IPS-20b (cell line): ENCODE results near the gene CCDC8.

Source experiments
- H3K27ac ChIP-seq: one replicate; pipeline ENCODE4 v1.5.1; 2013; ENCODE audit warnings: low read length
- H3K27me3 ChIP-seq: 2 replicates; pipeline ENCODE4 v1.6.1; 2013; ENCODE audit warnings: mild to moderate bottlenecking, low read length, inconsistent platforms; ENCODE audit not compliant: insufficient read depth
- H3K36me3 ChIP-seq: 2 replicates; pipeline ENCODE4 v1.6.1; 2013; ENCODE audit warnings: low read depth, mild to moderate bottlenecking, inconsistent platforms, low read length, moderate library complexity; ENCODE audit not compliant: insufficient read depth
- H3K4me1 ChIP-seq: 2 replicates; pipeline ENCODE4 v1.6.1; 2013; ENCODE audit warnings: mild to moderate bottlenecking, control low read depth, inconsistent platforms, low read length, moderate library complexity; ENCODE audit not compliant: insufficient read depth
- H3K4me3 ChIP-seq: 2 replicates; pipeline ENCODE4 v1.5.1; 2013; ENCODE audit warnings: mild to moderate bottlenecking, low read length, inconsistent platforms
- H3K9ac ChIP-seq: 2 replicates; pipeline ENCODE4 v1.6.1; 2013; ENCODE audit warnings: low read depth, mild to moderate bottlenecking, inconsistent platforms, low read length, moderate library complexity
- H3K9me3 ChIP-seq: 2 replicates; pipeline ENCODE4 v1.6.1; 2013; ENCODE audit warnings: mild to moderate bottlenecking, low read depth, low read length, inconsistent platforms; ENCODE audit not compliant: insufficient read depth

Gene CCDC8, protein sequence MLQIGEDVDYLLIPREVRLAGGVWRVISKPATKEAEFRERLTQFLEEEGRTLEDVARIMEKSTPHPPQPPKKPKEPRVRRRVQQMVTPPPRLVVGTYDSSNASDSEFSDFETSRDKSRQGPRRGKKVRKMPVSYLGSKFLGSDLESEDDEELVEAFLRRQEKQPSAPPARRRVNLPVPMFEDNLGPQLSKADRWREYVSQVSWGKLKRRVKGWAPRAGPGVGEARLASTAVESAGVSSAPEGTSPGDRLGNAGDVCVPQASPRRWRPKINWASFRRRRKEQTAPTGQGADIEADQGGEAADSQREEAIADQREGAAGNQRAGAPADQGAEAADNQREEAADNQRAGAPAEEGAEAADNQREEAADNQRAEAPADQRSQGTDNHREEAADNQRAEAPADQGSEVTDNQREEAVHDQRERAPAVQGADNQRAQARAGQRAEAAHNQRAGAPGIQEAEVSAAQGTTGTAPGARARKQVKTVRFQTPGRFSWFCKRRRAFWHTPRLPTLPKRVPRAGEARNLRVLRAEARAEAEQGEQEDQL

DNA sequence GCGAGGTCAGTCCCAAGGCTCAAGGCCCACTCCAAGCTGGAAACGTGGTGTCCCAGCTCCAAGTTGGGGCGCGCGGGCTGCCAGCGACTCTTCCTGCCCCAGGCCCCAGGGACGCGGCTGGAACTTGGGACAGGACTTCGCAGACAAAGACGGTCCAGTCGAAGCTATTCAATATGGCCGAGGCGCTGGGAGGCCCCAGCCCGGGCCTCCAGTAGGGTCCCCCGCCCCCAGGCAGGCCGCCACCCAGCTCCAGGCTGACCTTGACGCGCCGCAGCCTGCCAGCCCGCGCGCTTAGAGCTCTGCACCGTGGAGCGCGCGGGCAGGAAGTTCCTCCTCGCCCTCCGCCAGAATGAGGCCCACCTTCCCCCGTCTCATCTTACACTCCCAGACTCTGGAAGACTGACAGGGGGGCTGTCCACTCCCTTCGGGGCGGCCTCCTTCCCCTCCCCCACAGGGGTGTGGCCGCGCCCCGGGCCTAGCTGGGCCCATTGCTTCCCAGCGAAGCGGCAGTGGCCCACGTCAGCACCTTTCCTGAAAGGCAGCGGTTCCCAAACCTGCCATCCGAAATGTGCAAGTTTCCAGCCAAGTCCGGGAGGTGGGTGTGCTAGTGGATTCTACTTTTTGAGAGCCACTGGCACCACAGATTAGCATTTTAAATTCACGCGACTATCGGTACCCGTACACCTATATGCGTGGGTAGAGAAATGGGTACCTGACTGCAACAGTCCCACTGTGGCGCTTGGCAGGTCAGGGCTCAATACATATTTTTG is at the start of gene CCDC8:
CCDC8 (minus strand) TSS at position 303 of the 770 bp plus-strand sequence. CDS start 754 bp downstream, outside the sequence.
- Histone ChIP-seq H3K9me3 (no peaks in the 10 kb centered on the region), H3K36me3 (no peaks in the 10 kb centered on the region), H3K4me1 (no peaks in the 10 kb centered on the region; the same call in 1 of the 2 replicates), H3K9ac (peak within 1 kb of the TSS; percentile 94; the same call in 1 of the 2 replicates), H3K27me3 (peaks cover 35% of the 10 kb centered on the region), H3K27ac (no peak within 1 kb of the TSS), H3K4me3 (peak within 1 kb of the TSS; percentile 94)

DNA sequence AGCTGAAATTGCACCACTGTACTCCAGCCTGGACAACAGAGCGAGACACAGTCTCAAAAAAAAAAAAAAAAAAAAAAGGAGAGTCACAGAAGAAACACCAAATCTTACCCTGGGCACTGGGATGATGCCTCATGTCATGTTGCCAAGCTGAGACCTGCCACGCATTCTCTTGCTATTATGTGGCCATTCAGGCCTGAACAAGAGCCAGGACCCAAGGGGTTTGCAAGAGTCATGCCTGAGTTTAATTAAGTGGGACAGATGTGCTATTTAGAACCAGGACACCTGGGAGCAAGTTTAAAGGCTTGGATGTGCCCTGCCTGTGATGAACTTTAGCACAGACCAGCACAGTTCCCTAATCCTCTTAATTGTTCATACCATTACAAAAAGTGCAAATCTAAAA is 48.2 kb upstream of the CCDC8 start:
- no peaks in the 10 kb centered on the region for H3K27me3 ChIP-seq
- H3K36me3 ChIP-seq, result peaks cover 8% of the 10 kb centered on the region
- H3K27ac ChIP-seq, result no peak overlapping the region

DNA sequence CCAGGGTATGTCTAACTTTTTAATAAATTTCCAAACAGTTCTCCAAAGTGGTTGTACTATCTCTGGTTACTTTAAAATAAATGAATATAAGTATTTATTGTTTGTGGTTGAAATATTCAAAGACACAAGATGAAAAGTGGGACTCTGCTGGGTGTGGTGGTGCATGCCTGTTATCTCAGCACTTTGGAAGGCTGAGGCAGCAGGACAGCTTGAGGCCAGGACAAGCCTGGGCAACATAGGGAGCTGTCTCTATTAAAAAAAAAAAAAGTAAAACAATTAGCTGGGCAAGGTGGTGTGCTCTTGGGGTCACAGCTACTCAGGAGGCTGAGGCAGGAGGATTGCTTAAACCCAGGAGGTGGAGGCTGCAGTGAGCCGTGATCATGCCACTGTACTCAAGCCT is 47.6 kb upstream of the CCDC8 start:
- Histone ChIP-seq H3K9me3 (no peaks in the 10 kb centered on the region), H3K4me1 (no peaks in the 10 kb centered on the region), H3K27me3 (no peaks in the 10 kb centered on the region), H3K36me3 (peaks cover 2% of the 10 kb centered on the region; the same call in 1 of the 2 replicates), H3K27ac (no peak overlapping the region), H3K9ac (no peak overlapping the region), H3K4me3 (no peak overlapping the region)

More for the DNA sequence above, 48.2 kb upstream of the CCDC8 start:
- Histone ChIP-seq H3K4me1 (no peaks in the 10 kb centered on the region), H3K9ac (no peak overlapping the region), H3K4me3 (no peak overlapping the region), H3K9me3 (no peaks in the 10 kb centered on the region)

DNA sequence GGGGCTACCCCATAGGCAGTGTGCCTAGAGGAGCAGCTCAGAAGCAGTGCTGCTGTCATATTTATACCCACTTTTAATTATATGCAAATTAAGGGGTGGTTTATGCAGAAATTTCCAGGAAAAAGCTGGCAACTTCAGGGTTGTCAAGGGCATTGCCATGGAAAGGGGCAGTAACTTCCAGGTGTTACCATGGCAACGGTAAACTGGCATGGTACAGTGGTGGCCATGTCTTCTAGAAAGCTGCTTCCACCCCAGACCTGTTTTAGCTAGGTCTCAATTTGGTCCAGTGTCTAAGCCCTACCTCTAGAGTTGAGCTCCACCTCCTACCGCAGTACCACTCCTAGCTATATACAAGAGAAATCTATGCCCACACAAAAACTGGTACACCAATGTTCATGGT is 46.7 kb upstream of the CCDC8 start:
- Histone ChIP-seq H3K4me3 (no peak overlapping the region), H3K9ac (no peak overlapping the region), H3K4me1 (no peaks in the 10 kb centered on the region), H3K27ac (no peak overlapping the region), H3K9me3 (no peaks in the 10 kb centered on the region), H3K27me3 (no peaks in the 10 kb centered on the region), H3K36me3 (no peaks in the 10 kb centered on the region)

DNA sequence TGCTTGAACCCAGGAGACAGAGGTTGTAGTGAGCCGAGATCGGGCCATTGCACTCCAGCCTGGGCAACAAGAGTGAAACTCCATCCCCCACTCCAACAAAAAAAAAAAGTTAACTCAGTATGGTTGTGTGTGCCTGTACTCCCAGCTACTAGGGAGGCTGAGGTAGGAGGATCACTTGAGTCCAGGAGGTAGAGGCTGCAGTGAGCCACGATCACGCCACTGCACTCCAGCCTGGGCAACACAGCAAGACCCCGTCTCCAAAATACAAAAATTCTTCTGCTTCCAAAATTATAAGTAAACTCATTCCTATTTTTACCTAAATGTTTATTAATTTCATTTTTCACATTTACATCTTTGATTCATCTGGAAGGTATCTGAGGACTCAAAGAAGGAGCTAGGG is 43.6 kb upstream of the CCDC8 start:
- no peaks in the 10 kb centered on the region for H3K27me3 ChIP-seq
- no peak overlapping the region for H3K27ac ChIP-seq
- no peak overlapping the region for H3K4me3 ChIP-seq

DNA sequence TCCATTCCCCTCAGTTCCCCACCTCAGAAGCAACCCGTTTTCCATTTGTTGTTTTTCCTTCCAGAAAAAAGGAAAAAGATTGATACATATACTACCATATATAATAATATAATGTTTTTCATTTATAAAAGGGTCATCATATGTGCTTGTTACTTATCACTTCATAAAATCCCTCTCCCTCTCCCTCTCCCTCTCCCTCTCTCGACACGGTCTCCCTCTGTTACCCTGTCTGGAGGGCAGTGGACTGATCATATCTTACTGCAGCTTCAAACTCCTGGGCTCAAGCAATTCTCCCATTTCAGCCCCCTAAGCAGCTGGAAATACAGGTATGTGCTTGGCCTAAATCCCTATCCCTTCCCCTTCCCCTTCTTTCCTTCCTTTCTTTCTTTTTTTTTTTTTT is 40.9 kb upstream of the CCDC8 start:
- Histone ChIP-seq H3K9me3 (no peaks in the 10 kb centered on the region), H3K36me3 (no peaks in the 10 kb centered on the region), H3K9ac (no peak overlapping the region), H3K4me3 (no peak overlapping the region), H3K27me3 (no peaks in the 10 kb centered on the region), H3K27ac (no peak overlapping the region), H3K4me1 (no peaks in the 10 kb centered on the region)

More for the DNA sequence above, 43.6 kb upstream of the CCDC8 start:
- Histone ChIP-seq H3K9me3 (no peaks in the 10 kb centered on the region), H3K36me3 (no peaks in the 10 kb centered on the region), H3K4me1 (no peaks in the 10 kb centered on the region), H3K9ac (no peak overlapping the region)

DNA sequence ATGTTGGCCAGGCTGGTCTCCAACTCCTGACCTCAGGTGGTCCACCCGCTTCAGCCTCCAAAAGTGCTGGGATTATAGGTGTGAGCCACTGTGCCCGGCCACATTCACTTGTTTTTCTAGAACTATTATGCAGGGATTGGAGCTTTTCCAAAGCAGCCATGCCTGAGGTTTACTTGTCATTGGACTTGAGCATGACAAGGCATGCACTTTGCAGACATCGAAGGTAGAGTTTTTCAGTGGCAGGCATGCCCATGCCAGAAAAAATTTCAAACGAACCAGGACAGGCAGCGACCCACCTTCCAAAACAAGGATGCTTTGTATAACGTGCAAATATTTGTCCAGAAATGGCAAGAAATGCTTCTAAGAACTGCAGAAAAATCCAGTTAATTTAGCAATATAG is 40.3 kb upstream of the CCDC8 start:
- Histone ChIP-seq H3K9ac (no peak overlapping the region), H3K4me3 (no peak overlapping the region), H3K36me3 (no peaks in the 10 kb centered on the region), H3K27ac (no peak overlapping the region), H3K9me3 (no peaks in the 10 kb centered on the region), H3K27me3 (no peaks in the 10 kb centered on the region), H3K4me1 (no peaks in the 10 kb centered on the region)

DNA sequence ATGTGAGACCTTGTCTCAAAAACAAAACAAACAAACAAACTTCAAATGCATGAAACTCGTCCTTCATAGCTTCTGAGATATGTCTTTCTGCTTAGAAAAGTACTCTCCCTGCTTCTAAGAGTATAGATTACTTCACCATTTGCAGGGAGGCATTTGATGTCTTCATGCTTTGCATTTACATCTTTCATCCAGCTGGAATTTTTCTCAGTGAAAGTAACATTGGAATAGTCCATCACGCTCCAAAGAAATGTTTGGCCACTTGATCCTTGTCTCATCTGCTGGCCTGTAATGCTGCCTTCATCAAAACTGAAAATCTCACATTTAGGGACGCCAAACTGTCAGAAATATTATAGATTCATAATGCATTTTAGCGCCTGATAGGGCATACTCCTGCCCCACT is 38.8 kb upstream of the CCDC8 start:
- H3K27ac ChIP-seq, result no peak overlapping the region
- no peak overlapping the region for H3K4me3 ChIP-seq
- no peaks in the 10 kb centered on the region for H3K36me3 ChIP-seq
- H3K9ac ChIP-seq, result no peak overlapping the region
- H3K9me3 ChIP-seq, result no peaks in the 10 kb centered on the region
- no peaks in the 10 kb centered on the region for H3K27me3 ChIP-seq
- no peaks in the 10 kb centered on the region for H3K4me1 ChIP-seq

DNA sequence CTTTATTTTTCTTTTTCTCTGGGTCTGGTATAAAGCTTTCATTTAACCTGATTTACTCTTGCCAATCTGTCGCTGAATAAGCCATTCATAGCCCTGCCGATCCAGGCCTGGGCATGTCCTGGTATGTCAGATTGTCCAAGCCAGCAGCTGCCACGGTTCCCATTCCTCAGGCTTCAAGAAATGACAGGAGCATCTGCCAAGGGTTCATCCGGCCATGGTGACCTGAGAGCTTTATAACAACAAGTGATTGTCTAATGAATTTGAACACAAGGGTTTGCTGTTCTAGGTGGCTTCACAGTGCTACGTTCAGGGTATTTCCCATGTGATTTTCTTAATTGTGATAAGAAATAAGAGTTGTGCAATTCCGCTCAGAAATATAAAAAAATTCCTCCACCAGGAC is 38.0 kb upstream of the CCDC8 start:
- no peak overlapping the region for H3K4me3 ChIP-seq
- H3K27me3 ChIP-seq, result no peaks in the 10 kb centered on the region
- H3K9ac ChIP-seq, result no peak overlapping the region
- no peak overlapping the region for H3K27ac ChIP-seq
- no peaks in the 10 kb centered on the region for H3K4me1 ChIP-seq
- no peaks in the 10 kb centered on the region for H3K36me3 ChIP-seq
- no peaks in the 10 kb centered on the region for H3K9me3 ChIP-seq

DNA sequence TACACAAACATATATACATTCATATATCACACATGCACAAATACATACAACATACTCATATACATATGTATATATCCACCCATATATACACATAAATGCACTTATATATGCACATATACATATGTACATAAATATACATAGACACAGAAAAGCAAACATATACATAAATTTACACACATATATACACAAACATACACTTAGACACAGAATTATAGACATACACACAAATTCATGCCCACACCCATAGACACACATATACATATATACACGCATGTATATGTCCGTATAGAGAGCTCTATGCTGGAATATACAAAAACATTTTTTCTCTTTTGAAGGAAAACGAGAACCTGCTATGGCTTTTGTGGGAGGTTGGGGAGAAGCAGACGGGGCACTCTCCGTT is 37.4 kb upstream of the CCDC8 start:
- Histone ChIP-seq H3K27ac (no peak overlapping the region), H3K36me3 (no peaks in the 10 kb centered on the region), H3K27me3 (no peaks in the 10 kb centered on the region), H3K4me1 (no peaks in the 10 kb centered on the region), H3K9ac (no peak overlapping the region), H3K9me3 (no peaks in the 10 kb centered on the region), H3K4me3 (no peak overlapping the region)

DNA sequence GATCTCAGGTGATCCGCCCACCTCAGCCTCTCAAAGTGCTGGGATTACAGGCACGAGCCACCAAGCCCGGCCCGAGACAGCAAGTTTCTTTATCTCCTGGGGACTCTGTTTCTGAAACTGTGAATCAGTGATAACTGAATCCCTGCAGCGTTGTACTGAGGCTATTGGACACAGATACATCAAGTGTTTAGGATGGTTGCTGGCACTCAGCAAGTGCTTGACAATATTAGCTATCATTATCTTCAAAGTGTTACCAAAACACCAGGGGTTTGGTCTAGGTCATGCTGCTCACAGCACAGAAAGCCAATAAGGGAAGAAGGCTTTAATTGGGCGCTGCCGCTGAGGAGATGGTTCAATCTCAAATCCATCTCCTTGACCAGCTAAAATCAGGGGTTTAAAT is 35.9 kb upstream of the CCDC8 start:
- H3K9me3 ChIP-seq, result no peaks in the 10 kb centered on the region
- H3K9ac ChIP-seq, result no peak overlapping the region
- H3K27me3 ChIP-seq, result no peaks in the 10 kb centered on the region
- H3K4me1 ChIP-seq, result no peaks in the 10 kb centered on the region
- H3K36me3 ChIP-seq, result no peaks in the 10 kb centered on the region
- no peak overlapping the region for H3K4me3 ChIP-seq
- H3K27ac ChIP-seq, result no peak overlapping the region

DNA sequence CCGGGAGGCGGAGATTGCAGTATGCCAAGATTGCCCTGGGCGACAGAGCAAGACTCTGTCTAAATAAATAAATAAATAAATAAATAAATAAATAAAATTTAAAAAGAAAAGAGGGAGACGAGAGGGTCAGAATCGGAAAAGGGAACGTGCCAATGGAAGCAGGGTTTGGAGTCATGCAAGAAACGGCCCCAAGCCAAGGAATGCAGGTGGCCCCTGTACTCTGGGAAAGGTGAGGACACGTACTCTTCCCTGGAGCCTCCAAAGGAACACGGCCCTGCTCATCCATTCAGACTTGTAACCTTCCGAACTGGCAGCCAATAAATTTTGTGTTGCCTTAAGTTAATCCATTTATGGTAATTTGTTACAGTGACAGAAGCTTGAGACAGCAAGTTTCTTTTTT is 35.2 kb upstream of the CCDC8 start:
- Histone ChIP-seq H3K27ac (no peak overlapping the region), H3K9me3 (no peaks in the 10 kb centered on the region), H3K36me3 (no peaks in the 10 kb centered on the region), H3K27me3 (no peaks in the 10 kb centered on the region), H3K4me3 (no peak overlapping the region), H3K4me1 (no peaks in the 10 kb centered on the region), H3K9ac (no peak overlapping the region)
